ENCODE results near the gene VPS33B. TPM values are rescaled to one million over a fixed set of nuclear protein-coding genes. Genes with fewer than 3 reads are reported as not detected.

The VPS33B gene
- total RNA-seq, 2 experiments from 2014 or later, result 3.9 to 13.0 TPM

DNA sequence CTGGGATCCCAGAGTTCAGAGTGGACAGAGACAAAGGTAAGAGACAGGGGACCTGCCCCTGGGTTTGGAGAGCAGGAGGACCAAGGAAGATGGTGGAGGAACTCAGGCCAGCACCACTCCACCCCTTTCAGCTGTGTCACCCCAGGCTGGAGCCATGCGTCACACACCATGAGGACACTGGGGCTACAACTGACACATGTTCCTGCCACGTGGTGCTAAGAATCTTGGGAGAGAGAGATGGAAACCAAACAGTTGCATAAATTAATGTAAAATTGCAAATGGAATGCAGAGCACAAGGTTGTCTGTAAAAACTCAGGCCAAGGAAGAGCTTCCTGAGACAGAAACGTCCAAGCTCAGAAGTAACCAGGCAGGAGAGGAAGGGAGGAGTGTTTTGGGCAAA lies 22.7 kb upstream of the VPS33B start:
- no peaks in the 10 kb centered on the region for H3K9me3 ChIP-seq (ENCODE audit: low read length)
- H3K79me2 ChIP-seq (ENCODE audit: insufficient read depth, low read depth, low read length), result no peaks in the 10 kb centered on the region
- H3K36me3 ChIP-seq (ENCODE audit: insufficient read depth, low read length), result no peaks in the 10 kb centered on the region
- H3K27ac ChIP-seq (ENCODE audit: low read depth, low read length, poor library complexity, severe bottlenecking), result no peak overlapping the region
- no peak overlapping the region for H3K4me3 ChIP-seq (ENCODE audit: low read depth, low read length, poor library complexity, severe bottlenecking)
- H2AFZ ChIP-seq (ENCODE audit: low read length), result no peak overlapping the region
- intact Hi-C loops (cut with micrococcal nuclease; ENCODE audit: unreplicated experiment), result no loop called here
- DNase-seq (ENCODE audit: low spot score), result no peak
- TF ChIP-seq, protein P1, sequence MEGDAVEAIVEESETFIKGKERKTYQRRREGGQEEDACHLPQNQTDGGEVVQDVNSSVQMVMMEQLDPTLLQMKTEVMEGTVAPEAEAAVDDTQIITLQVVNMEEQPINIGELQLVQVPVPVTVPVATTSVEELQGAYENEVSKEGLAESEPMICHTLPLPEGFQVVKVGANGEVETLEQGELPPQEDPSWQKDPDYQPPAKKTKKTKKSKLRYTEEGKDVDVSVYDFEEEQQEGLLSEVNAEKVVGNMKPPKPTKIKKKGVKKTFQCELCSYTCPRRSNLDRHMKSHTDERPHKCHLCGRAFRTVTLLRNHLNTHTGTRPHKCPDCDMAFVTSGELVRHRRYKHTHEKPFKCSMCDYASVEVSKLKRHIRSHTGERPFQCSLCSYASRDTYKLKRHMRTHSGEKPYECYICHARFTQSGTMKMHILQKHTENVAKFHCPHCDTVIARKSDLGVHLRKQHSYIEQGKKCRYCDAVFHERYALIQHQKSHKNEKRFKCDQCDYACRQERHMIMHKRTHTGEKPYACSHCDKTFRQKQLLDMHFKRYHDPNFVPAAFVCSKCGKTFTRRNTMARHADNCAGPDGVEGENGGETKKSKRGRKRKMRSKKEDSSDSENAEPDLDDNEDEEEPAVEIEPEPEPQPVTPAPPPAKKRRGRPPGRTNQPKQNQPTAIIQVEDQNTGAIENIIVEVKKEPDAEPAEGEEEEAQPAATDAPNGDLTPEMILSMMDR (conservative IDR thresholded peaks at IDR 0.05; ENCODE audit: low read length), result no peak
- no peak for TF ChIP-seq EZH2phosphoT487 (IDR thresholded peaks at IDR 0.05; ENCODE audit: borderline replicate concordance, low read depth, low read length)
- H3K9me2 ChIP-seq (ENCODE audit: insufficient read depth, low read length), result no peaks in the 10 kb centered on the region
- CTCF ChIA-PET (ENCODE audit: unreplicated experiment), result no interaction called here
- H3K4me2 ChIP-seq (ENCODE audit: low read length), result no peak overlapping the region
- POLR2A ChIA-PET, result interaction anchor here (0.6 kb wide), 1 partner anchor 470 kb away, joined by 3 read pairs; no protein-coding TSS in a partner anchor
- no peaks in the 10 kb centered on the region for H4K20me1 ChIP-seq (ENCODE audit: insufficient read depth, low read length)
- peaks cover 12% of the 10 kb centered on the region for H3K4me1 ChIP-seq (ENCODE audit: insufficient read depth, low read length, poor library complexity, severe bottlenecking)
- BruUV-seq (replicated peaks), result no TSS peak

DNA sequence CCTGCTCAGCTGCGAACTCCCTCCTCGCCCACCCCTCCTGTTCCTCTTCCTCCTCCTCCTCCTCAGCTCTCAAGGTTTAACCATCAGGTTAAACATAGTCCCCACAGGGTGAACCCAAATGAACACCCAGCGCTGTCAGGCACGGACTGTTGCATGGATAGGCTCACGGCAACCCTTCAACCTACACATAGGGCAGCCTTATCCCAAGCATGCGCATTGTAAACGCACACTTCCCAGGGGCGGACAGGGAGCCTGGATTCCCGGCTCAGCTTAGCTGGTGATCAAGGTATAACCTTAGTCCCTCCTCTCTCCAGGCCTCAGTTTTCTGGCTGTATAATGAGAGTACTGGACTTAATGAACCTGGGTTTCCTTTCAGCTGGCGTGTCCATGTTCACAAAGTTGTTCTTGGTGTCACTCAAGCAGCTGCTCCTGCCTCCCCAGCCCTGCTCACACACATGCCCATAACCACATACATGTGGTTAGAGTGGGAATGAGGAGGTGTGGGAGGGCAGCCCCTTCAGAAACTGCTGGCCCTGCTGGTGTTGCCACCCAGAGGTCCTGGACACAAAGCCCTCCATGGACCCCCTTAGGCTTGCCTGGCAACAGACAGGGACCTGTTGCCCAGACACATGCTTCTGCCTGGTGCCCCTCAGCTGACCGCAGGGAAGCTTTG lies 20.9 kb upstream of the VPS33B start:
- H3K27ac ChIP-seq (ENCODE audit: low read depth, low read length, poor library complexity, severe bottlenecking), result no peak overlapping the region
- H3K9me3 ChIP-seq (ENCODE audit: low read length), result no peaks in the 10 kb centered on the region
- intact Hi-C loops (cut with micrococcal nuclease; ENCODE audit: unreplicated experiment), result no loop called here
- no peaks in the 10 kb centered on the region for H3K36me3 ChIP-seq (ENCODE audit: insufficient read depth, low read length)
- H3K79me2 ChIP-seq (ENCODE audit: insufficient read depth, low read depth, low read length), result no peaks in the 10 kb centered on the region
- DNase-seq (ENCODE audit: low spot score), result no peak
- BruUV-seq (replicated peaks), result no TSS peak
- TF ChIP-seq, protein P1 (conservative IDR thresholded peaks at IDR 0.05; ENCODE audit: low read length), result no peak
- TF ChIP-seq EZH2phosphoT487 (IDR thresholded peaks at IDR 0.05; ENCODE audit: borderline replicate concordance, low read depth, low read length), result no peak
- POLR2A ChIA-PET, result no interaction called here
- peaks cover 8% of the 10 kb centered on the region for H3K4me1 ChIP-seq (ENCODE audit: insufficient read depth, low read length, poor library complexity, severe bottlenecking)
- H3K4me2 ChIP-seq (ENCODE audit: low read length), result no peak overlapping the region
- H2AFZ ChIP-seq (ENCODE audit: low read length), result no peak overlapping the region
- H3K9me2 ChIP-seq (ENCODE audit: insufficient read depth, low read length), result no peaks in the 10 kb centered on the region
- CTCF ChIA-PET (ENCODE audit: unreplicated experiment), result no interaction called here
- no peak overlapping the region for H3K4me3 ChIP-seq (ENCODE audit: low read depth, low read length, poor library complexity, severe bottlenecking)
- H4K20me1 ChIP-seq (ENCODE audit: insufficient read depth, low read length), result no peaks in the 10 kb centered on the region

DNA sequence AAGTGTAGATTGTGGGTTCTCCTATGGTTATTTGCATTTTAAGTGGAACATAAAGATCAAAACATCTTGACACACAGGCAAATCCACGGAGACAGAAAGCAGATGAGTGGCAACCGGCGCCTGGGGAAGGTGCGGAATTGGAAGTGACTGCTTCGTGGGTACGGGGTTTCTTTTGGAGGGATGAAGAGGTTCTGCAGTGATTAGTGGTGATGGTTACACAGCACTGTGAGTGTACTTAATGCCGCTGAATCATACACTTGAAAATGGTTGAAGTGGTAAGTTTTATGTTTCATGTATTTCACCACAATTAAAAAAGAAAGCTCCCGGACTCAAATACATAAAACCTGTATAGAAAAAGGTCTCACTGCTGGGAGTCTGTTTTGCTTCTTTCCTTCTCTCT lies 18.5 kb upstream of the VPS33B start:
- Histone ChIP-seq H3K79me2 (ENCODE audit: insufficient read depth, low read depth, low read length) (no peaks in the 10 kb centered on the region), H4K20me1 (ENCODE audit: insufficient read depth, low read length) (no peaks in the 10 kb centered on the region), H2AFZ (ENCODE audit: low read length) (no peak overlapping the region), H3K9me2 (ENCODE audit: insufficient read depth, low read length) (no peaks in the 10 kb centered on the region), H3K9me3 (ENCODE audit: low read length) (no peaks in the 10 kb centered on the region), H3K4me1 (ENCODE audit: insufficient read depth, low read length, poor library complexity, severe bottlenecking) (no peaks in the 10 kb centered on the region), H3K36me3 (ENCODE audit: insufficient read depth, low read length) (no peaks in the 10 kb centered on the region), H3K4me3 (ENCODE audit: low read depth, low read length, poor library complexity, severe bottlenecking) (no peak overlapping the region), H3K27ac (ENCODE audit: low read depth, low read length, poor library complexity, severe bottlenecking) (no peak overlapping the region), H3K4me2 (ENCODE audit: low read length) (no peak overlapping the region)
- POLR2A ChIA-PET, result interaction anchor here (0.9 kb wide), 1 partner anchor 59 kb away, joined by 4 read pairs; no protein-coding TSS in a partner anchor
- intact Hi-C loops (cut with micrococcal nuclease; ENCODE audit: unreplicated experiment), result no loop called here
- CTCF ChIA-PET (ENCODE audit: unreplicated experiment), result no interaction called here
- TF ChIP-seq EZH2phosphoT487 (IDR thresholded peaks at IDR 0.05; ENCODE audit: borderline replicate concordance, low read depth, low read length), result no peak
- TF ChIP-seq, protein P1 (conservative IDR thresholded peaks at IDR 0.05; ENCODE audit: low read length), result no peak
- BruUV-seq (replicated peaks), result no TSS peak
- DNase-seq (ENCODE audit: low spot score), result no peak
